Measurements from ENCODE around the gene FIBP. TPM values are rescaled to one million over a fixed set of nuclear protein-coding genes. Genes with fewer than 3 reads are reported as not detected.

The FIBP gene
- polyA plus RNA-seq, 6 donors from 2014 or later, result 91.2 to 191 (median 107) TPM

DNA sequence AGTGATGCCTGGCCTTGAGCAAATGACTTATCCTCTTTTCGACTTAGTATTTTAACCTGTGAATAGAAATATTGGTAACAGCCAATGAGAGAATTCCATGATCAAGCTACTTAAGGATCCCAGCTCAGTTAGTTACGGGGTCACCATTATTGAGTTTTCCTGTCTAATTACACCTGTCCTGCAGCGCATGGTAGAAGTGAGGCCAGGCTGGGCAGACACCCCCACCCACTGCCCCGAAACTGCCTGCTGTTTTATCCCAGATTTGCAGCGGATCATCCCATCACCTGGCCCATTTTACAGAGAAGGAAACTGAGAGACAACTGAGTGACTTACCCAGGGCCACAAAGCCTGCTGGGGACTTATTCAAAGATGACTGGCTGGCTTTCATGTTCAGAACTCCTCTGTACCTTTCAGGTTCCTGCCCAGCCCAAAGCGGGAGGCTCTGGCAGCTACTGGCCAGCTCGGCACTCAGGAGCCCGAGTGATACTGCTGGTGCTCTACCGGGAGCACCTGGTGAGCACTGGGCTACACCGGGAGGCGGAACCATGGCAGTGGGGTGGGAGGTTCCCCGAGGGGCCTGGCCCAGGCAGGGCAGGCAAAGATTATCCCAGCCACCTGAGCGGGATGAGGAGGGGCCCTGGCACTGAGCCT lies 26.6 kb downstream of the FIBP start:
- peaks cover 0 to 18% of the 10 kb centered on the region in 2 donors for H3K36me3 Mint-ChIP-seq

DNA sequence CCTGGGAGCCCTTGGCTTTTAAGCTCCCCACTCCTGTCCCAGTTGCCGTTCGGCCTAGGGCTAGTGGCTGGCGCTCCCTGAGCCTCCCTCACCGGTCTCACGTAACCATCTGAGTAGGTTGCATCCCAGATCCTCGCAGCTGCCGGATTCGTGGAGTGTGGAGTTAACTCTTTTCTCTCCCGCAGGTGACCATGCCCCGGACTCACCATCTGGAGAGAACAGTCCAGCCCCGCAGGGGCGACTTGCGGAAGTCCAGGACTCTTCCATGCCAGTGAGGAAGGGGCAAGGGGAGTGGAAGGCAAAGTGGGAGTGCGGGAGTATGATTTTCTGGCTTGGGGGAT lies 27.1 kb downstream of the FIBP start:
- DNase-seq, result no peak
- H3K4me3 Mint-ChIP-seq, result peak overlapping the region; percentile 91 to 99 (median 96)
- no peaks in the 10 kb centered on the region for H3K9me3 Mint-ChIP-seq
- ATAC-seq (ENCODE audit: low read depth in 2 of 2), result no peak
- no peaks in the 10 kb centered on the region for H3K27me3 Mint-ChIP-seq
- peaks cover 41 to 48% (median 43%) of the 10 kb centered on the region in 3 donors for H3K4me1 Mint-ChIP-seq
- peak overlapping the region in 5 of 6 donors; percentile 24 to 93 (median 79) for H3K27ac Mint-ChIP-seq
- peaks cover 0 to 18% of the 10 kb centered on the region in 2 donors for H3K36me3 Mint-ChIP-seq

More for the DNA sequence above, 26.6 kb downstream of the FIBP start:
- no peaks in the 10 kb centered on the region for H3K9me3 Mint-ChIP-seq
- H3K4me3 Mint-ChIP-seq, result peak overlapping the region; percentile 75 to 99 (median 92)
- H3K27me3 Mint-ChIP-seq, result no peaks in the 10 kb centered on the region
- peak overlapping the region in 2 of 6 donors; percentile 37 to 61 for H3K27ac Mint-ChIP-seq
- DNase-seq (no peak), ATAC-seq (ENCODE audit: low read depth in 2 of 2) (no peak)
- H3K4me1 Mint-ChIP-seq, result peaks cover 38 to 42% (median 39%) of the 10 kb centered on the region in 3 donors

DNA sequence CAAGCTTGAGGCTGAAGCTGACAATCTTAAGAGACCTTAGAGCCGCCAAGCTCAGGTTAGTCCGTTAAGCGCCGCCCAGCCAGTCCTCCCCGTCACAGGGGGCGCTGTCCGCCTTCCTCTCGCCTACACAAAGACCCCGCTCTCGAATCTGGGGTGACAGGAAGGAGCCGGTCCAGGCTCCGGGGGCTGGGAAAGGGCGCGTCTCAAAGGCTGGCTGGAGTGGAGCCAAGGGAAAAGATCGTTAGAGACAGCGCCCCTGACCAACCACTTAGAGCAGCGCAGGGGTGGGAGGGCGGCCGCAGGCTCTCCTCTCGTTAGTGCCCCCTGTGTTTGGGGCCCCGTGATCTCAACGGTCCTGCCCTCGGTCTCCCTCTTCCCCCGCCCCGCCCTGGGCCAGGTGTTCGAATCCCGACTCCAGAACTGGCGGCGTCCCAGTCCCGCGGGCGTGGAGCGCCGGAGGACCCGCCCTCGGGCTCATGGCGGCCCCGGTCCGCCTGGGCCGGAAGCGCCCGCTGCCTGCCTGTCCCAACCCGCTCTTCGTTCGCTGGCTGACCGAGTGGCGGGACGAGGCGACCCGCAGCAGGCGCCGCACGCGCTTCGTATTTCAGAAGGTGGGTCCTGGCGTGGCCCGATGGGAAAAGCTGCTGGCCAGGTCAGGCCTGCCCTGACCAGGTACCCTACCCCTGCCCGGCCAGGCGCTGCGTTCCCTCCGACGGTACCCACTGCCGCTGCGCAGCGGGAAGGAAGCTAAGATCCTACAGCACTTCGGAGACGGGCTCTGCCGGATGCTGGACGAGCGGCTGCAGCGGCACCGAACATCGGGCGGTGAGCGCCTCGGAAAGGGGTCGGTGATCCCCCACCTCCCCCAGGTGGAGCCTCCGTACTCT lies 27.8 kb downstream of the FIBP start, which contains the start of gene MUS81:
TSS of gene MUS81 (plus strand) at position 156 of the 887 bp plus-strand sequence. CDS start at position 477, 321 bp downstream.
- H3K27me3 Mint-ChIP-seq, result no peaks in the 10 kb centered on the region

DNA sequence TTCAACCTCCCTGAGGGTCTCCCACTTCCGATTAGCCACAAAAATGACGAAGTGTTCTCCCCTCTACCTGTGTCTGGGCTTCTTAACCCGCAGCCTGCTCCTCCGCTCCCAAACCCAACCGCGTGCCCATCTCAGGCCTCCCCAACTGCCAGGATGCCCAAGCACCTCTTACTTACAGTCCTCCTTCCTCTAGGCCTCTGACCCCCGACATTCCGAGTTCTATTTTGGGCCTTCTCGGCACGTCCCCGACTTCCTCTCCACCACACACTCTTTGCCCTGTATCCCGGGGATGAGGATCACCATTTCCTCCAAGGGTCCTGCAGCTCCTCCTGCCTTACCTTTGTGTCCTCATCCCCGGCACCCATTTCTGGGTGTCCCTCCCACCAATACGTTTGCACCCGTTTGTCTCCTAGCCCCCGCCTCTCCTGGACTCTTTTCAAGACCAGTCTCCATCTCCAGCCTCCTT lies 28.4 kb downstream of the FIBP start:
- Mint-ChIP-seq H3K4me3 (peak overlapping the region; percentile 91 to 99 (median 96)), H3K4me1 (peaks cover 39 to 54% (median 49%) of the 10 kb centered on the region in 3 donors), H3K27me3 (no peaks in the 10 kb centered on the region), H3K9me3 (no peaks in the 10 kb centered on the region), H3K27ac (peak overlapping the region; percentile 65 to 98 (median 94)), H3K36me3 (peaks cover 0 to 15% of the 10 kb centered on the region in 2 donors)
- ATAC-seq (ENCODE audit: low read depth in 2 of 2) (no peak), DNase-seq (no peak)

More for the DNA sequence above, 27.8 kb downstream of the FIBP start, which contains the start of gene MUS81:
- ATAC-seq (ENCODE audit: low read depth in 2 of 2), result peak; percentile 46 to 50
- Mint-ChIP-seq H3K9me3 (no peaks in the 10 kb centered on the region), H3K27ac (peak within 1 kb of the TSS; percentile 79 to 98 (median 96)), H3K4me3 (peak within 1 kb of the TSS; percentile 91 to 99 (median 96)), H3K36me3 (peaks cover 0 to 18% of the 10 kb centered on the region in 2 donors), H3K4me1 (peaks cover 41 to 50% (median 49%) of the 10 kb centered on the region in 3 donors)
- peak; percentile 95 for DNase-seq

DNA sequence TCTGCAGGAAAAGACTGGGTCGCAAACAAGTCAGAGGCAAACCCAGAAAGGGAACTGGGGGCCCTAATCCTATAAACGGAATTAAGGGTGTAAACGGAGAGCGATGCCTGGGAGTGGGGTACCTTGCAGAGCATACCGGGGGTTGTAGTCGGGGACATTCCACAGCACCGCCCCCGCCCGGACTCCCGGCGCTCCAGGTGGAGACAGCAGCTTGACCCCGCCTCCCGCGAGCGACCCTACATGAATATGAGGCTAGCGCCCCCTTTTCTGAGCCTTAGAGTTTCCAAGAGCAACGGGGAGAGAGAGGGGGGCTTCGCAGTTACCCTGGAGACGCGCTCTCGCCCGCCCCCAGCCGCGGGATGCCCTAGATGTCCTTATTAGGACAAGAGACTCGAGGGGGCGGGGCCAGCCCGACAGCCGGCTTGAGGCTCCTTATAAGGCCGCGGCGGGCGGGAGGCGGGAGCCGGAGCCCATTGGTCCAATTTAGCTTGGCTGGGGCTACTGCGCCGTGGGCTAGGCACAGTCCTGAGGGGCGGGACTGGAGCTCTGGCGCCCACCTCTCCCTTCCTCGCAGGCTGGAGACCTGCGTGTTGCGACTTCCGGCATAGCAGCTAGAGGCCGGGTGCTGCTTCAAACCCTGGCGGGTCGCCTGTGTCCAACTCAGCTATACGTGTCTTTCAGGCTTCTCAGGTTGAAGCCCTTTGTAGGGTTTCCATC lies 29.0 kb downstream of the FIBP start:
- ATAC-seq (ENCODE audit: low read depth in 2 of 2) (peak; percentile 54 to 56), DNase-seq (peak; percentile 92)
- peaks cover 6 to 20% of the 10 kb centered on the region in 2 donors for H3K36me3 Mint-ChIP-seq
- peaks cover 45 to 58% (median 54%) of the 10 kb centered on the region in 3 donors for H3K4me1 Mint-ChIP-seq
- H3K4me3 Mint-ChIP-seq, result peak overlapping the region; percentile 91 to 99 (median 96)
- H3K27me3 Mint-ChIP-seq, result no peaks in the 10 kb centered on the region
- no peaks in the 10 kb centered on the region for H3K9me3 Mint-ChIP-seq
- H3K27ac Mint-ChIP-seq, result peak overlapping the region; percentile 79 to 98 (median 96)

DNA sequence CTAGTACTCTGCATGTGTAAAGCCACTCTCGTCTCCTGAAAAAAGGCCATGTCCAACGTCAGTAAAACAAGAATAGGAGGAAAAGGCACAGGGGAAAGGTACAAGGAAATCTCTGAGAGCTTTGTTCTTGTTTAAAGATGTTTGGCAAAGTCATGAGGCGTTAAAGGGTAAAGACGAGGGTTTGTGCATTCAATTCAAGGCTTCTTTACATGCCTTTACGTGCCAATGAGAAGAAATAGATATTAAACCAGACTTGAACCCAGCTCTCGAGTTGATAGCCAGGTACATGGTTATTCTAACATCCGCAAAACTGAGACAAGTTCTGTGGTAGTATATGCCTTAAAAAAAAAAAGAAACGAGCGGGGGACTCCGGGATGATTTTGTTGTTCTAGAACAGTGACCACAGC lies 29.6 kb downstream of the FIBP start:
- no peak for ATAC-seq (ENCODE audit: low read depth in 2 of 2)
- peaks cover 47 to 64% (median 60%) of the 10 kb centered on the region in 3 donors for H3K4me1 Mint-ChIP-seq
- peak overlapping the region; percentile 91 to 99 (median 96) for H3K4me3 Mint-ChIP-seq
- H3K27me3 Mint-ChIP-seq, result no peaks in the 10 kb centered on the region
- no peaks in the 10 kb centered on the region for H3K9me3 Mint-ChIP-seq
- peaks cover 6 to 24% of the 10 kb centered on the region in 2 donors for H3K36me3 Mint-ChIP-seq
- DNase-seq, result no peak
- peak overlapping the region; percentile 93 to 98 (median 97) for H3K27ac Mint-ChIP-seq

DNA sequence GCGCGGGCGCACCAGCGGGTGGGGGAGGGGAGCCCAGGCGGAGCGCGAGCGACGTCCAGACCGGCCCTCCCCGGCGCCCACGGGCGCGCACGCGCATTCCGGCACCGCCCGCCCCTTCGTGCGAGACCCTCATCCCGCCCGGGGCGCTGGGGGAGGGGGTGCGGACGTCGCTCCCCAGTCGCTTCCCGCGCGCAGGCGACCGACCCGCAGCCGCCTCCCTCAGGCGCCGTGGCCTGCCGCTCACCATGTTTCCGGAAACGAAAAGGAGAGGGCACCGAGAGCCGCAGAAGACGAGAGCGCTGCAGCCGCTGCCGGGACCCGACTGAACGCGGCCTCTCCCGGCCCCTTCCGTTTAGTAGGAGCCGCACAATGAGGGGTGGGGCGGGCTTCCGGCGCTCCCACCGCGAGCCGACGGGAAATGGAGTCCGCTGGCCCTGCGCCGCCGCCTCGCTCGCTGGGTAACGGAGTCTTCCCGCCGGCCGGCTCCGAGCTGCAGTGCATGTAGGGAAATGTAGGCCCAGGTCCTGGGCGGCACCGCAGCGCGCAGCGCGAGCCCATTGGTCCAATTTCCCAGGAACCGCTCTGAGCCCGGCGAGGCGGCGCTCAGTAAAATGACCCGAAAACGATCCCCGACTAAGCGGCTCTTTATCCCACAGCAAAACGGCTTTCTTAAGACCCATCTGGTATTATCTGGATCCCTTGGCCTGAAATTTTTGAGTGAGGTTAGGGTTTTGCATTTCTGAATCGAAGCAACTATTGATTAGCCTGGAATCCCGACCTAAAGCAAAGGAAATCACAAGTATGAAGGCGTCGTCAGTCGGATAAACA lies 30.2 kb downstream of the FIBP start, which contains the start of gene CFL1:
TSS of gene CFL1 (minus strand) at position 328 of the 828 bp plus-strand sequence. CDS start at position 247, 81 bp downstream.
- Mint-ChIP-seq H3K27ac (peak within 1 kb of the TSS; percentile 93 to 98 (median 97)), H3K9me3 (no peaks in the 10 kb centered on the region), H3K36me3 (peaks cover 6 to 25% of the 10 kb centered on the region in 2 donors), H3K27me3 (no peaks in the 10 kb centered on the region), H3K4me1 (peaks cover 48 to 66% (median 65%) of the 10 kb centered on the region in 3 donors), H3K4me3 (peak within 1 kb of the TSS; percentile 91 to 99 (median 96))
- peak; percentile 98 for DNase-seq
- ATAC-seq (ENCODE audit: low read depth in 2 of 2), result peak; percentile 64 to 65

DNA sequence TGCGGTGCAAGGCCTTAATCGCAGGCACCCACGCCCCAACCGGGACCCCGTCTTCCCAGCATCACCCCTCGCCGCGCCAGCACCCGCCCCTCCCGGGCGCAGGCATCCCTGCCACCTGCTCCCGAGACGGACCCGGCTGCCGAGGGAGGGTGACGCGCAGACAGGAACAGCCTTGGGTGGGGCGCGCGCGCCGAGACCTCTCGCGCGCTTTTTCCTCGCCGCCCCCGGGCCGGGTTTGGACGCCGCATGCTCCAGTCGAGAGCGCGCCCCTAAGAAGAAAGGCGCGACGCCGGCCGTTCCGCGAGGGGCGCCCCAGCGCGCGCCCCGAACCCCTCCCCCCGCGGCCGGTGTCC lies 30.8 kb downstream of the FIBP start:
- no peaks in the 10 kb centered on the region for H3K9me3 Mint-ChIP-seq
- peaks cover 42 to 65% (median 60%) of the 10 kb centered on the region in 3 donors for H3K4me1 Mint-ChIP-seq
- peak in 1 of 2 donors; percentile 1 for ATAC-seq (ENCODE audit: low read depth in 2 of 2)
- no peaks in the 10 kb centered on the region for H3K27me3 Mint-ChIP-seq
- DNase-seq, result no peak
- H3K4me3 Mint-ChIP-seq, result peak overlapping the region; percentile 88 to 97 (median 94)
- peaks cover 6 to 19% of the 10 kb centered on the region in 2 donors for H3K36me3 Mint-ChIP-seq
- peak overlapping the region in 3 of 6 donors; percentile 32 to 97 (median 93) for H3K27ac Mint-ChIP-seq

DNA sequence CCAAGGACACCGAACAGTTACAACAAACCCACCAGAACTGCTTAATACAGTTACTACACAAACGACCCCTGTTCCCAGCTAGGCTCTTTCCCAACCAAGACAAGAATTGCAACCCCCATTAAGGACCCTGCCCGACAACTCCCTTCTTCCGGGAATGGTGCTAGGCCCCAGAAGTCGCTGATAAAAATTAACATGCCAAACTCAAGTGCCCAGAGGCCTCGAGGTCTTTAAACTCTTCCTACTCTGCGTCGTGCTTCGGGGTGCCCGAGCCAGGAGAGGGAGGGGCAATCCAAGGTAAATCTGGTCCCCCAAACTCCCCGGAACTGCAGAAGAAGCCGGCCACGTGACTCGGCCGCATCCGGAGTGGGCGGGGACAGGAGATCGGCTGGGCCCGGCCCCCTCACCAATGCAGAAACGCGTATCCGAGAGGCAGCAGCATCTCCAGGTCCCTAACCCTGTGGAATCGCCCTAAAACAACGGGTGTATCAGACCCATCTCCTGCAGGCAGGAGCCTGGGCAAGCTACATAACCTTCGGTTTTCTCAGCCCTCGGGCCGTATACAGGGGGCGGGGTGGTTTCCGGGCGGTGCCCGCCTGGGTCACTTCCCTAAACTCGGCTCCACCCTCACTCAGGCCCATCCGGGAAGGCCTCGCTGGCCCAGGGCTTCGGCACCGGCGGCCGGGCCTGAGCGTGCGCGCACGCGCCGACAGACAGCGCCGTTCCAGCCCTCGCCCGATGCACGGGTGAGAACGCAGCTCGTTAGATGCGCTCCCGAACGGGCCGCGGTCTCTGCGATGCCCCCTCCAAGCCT lies 31.4 kb downstream of the FIBP start:
- H3K4me3 Mint-ChIP-seq, result peak overlapping the region; percentile 88 to 97 (median 94)
- peak; percentile 18 for ATAC-seq (ENCODE audit: low read depth in 2 of 2)
- H3K4me1 Mint-ChIP-seq, result peaks cover 43 to 64% (median 61%) of the 10 kb centered on the region in 3 donors

DNA sequence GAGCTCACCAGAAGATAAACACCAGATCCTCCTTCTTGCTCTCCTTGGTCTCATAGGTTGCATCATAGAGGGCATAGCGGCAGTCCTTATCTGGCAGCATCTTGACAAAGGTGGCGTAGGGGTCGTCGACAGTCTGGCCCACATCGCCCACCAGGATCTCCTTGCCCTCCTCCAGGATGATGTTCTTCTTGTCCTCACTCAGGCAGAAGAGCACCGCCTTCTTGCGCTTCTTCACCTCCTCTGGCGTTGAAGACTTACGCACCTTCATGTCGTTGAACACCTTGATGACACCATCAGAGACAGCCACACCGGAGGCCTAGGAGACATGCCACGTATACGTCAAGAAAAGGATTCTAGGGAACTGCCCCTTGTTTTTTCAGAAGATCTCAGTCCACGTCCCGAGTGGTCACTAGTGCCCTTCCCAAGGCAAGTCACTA lies 32.3 kb downstream of the FIBP start:
- DNase-seq (no peak), ATAC-seq (ENCODE audit: low read depth in 2 of 2) (no peak)
- H3K4me1 Mint-ChIP-seq, result peaks cover 44 to 61% (median 58%) of the 10 kb centered on the region in 3 donors
- no peaks in the 10 kb centered on the region for H3K27me3 Mint-ChIP-seq
- H3K27ac Mint-ChIP-seq, result peak overlapping the region in 4 of 6 donors; percentile 58 to 97 (median 80)
- peaks cover 14 to 26% of the 10 kb centered on the region in 2 donors for H3K36me3 Mint-ChIP-seq
- no peaks in the 10 kb centered on the region for H3K9me3 Mint-ChIP-seq
- H3K4me3 Mint-ChIP-seq, result peak overlapping the region; percentile 88 to 97 (median 94)

More for the DNA sequence above, 31.4 kb downstream of the FIBP start:
- peak; percentile 82 for DNase-seq
- H3K36me3 Mint-ChIP-seq, result peaks cover 10 to 22% of the 10 kb centered on the region in 2 donors
- no peaks in the 10 kb centered on the region for H3K27me3 Mint-ChIP-seq
- H3K9me3 Mint-ChIP-seq, result no peaks in the 10 kb centered on the region
- peak overlapping the region; percentile 58 to 97 (median 94) for H3K27ac Mint-ChIP-seq

Measured in naive B cell (primary cell).